HG03045 (cell line): ENCODE measurements around the gene AP1M2.
"Not testable (repeated sequence)": the region's sequence is repeated elsewhere in the genome, so short reads cannot be mapped to it uniquely, and the experiment has no call there.

Source experiments
- ATAC-seq: cut with Tn5 transposase; IDR thresholded peaks from one replicate; pipeline ENCODE4 v1.9.1; 2021; ENCODE audit warnings: mild to moderate bottlenecking, moderate library complexity; ENCODE audit not compliant: unreplicated experiment

AP1M2 gene

GRCh38 chr19:10565567-10566407, 21.3 kb downstream of the AP1M2 start, which contains the start of gene KRI1:
TSS of gene KRI1 (minus strand) at chr19:10566010. CDS start at chr19:10565999, 11 bp downstream.
- peak; percentile 52 for ATAC-seq

DNA sequence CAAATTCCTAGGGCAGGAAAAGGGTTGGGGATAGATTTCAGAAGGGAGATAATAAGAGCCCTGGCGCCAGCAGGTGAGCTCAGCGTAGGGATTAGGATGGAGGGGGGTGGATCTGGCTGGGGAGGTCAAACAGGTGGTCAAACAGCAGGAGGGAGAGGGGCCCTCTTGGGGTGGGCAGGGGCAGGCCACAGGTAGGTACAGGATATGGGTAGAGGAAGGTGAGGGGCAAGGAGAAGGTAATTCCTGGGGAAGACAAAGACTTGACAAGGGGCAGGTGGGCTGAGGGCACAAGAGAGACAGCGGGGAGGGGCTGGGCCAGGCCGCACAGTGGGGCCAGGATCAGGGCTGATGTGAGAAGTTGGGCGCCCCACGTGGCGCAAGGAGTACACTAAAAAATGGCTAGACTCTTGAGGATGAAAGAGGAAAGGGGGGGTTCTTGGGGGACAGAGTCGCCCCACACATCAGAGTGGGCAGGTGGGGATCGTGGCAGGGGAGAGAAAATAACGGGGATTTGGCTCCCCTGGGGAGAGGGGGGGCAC, 22.0 kb downstream of the AP1M2 start:
- no peak for ATAC-seq

DNA sequence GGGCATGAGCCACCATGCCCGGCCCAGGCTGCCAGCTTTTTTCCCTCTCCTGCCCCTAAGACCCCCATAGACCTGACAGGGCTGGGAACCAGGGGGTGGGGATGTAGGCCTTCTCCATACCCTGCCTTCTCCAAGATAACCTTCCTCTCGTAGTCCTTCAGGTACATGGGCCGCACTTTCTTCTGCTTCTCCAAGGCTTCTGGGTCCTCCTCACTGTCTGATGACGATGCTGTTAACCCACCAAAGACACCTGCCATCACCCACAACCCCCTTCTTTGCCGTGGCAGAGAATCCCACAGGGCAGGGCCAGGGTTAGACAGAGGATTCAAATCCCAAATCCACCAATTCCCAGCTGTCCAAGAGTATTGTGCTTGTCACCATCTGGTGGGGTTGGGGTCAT, 24.5 kb downstream of the AP1M2 start:
- ATAC-seq: no peak

DNA sequence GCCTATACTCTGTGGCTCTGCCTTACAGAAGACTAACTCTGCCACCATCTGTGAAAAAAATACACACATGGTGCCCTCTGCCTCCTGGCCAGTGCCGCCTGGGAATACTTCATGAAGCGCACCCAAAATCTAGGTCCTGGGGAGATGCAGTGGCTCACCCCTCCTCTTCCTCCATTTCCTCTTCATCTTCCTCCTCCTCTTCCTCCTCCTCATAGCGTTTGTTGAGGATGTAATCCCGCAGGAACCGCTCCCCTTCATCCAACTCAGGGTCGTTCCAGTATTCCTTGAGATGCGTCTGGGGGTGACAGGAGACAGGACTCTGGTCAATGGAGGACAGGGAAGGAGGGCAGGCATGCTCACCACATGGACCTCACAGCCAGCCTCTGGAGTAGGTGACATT, 27.0 kb downstream of the AP1M2 start:
- ATAC-seq: no peak

DNA sequence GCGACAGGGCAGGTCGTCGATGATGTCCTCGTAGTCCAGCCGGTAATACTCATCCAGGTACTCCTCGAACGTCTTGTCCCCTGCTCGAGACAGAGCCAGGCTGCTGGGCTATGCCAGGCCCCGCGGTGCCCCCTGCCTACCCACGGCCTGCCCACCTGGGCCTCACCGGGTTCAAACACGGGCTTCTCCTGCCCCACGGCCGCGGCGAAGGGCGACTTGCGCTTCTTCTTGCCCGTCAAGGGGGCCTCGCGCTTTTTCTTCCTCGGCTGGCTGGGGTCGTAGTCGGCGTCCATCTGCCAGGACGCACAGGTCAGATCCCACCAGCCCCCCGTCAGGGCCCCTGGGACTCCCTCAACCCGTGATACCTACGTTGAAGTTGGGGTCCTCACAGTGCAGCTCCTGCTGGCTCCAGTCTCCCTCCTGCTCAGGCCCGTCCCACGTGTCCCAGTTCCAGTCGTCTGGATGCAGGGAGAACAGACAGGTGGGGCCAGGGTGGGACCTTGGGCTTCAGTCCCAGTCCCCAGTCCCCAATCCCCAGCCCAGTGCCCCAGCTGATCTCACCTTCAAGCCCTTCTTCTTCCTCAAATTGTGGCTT, 29.4 kb downstream of the AP1M2 start:
- no peak for ATAC-seq

DNA sequence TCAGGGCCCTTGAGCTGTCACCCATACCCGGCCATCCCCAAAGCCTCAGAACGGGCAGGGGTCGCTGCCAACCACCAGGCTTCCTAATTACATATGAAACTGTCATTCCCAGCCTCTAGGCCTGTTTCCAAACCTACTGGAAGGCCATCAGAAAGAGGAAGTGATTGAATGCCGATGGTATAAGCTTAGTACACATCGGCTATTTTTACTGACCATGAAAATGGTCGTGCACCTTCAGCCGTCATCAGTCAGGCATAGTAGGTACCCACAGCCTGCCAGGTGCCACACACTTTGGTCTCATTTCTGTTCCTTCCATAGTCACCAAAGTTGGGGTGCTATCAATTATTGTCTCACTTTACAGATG, 31.5 kb downstream of the AP1M2 start:
- no peak for ATAC-seq

DNA sequence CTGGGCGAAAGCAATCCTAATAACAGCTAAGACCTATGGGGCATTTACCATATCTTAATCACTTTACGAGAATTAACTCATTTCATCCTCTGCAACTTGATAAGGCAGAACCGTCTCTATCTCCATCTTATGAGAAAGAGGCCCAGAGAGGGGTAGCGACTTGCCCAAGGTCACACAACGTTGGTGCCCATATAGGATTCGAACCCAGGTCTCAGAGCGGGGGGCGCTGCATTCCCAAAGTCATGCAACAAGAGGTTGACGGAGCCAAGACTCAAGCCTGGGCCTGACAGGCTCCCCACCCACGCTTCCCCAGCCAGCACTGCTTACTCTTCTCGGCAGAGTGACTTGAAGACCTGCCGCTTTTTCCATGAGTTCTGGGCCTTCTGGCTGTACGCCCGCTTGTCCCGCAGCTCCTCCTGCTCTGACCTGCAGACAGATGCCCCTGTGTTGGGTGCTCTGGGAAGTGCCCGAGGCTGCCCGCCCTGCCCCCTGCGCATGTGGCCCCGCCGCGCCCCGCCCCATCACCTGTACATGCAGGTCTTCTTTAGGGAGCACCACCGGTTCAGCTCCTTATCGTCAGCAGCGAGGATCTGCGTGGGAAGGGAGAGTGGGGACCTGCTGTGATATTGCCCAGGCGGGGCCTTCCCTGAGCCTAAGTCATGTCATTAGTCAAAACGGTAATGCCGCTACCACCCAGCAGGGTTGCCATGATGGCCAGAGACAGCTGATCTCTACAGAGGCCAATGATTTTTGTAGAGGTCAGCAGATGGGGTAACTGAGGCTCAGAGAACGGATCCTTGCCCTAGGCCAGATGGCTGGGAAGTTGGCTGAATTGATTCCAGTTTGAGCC, 32.1 kb downstream of the AP1M2 start:
- no peak for ATAC-seq

- no peak for ATAC-seq
Measured at GRCh38 chr19:10553943-10554381, 33.1 kb downstream of the AP1M2 start.

- no peak for ATAC-seq
Measured at GRCh38 chr19:10553087-10553667, 33.9 kb downstream of the AP1M2 start.

GRCh38 chr19:10552510-10553053, 34.5 kb downstream of the AP1M2 start:
- ATAC-seq: no peak

- no peak for ATAC-seq
Measured at GRCh38 chr19:10551698-10552301, 35.3 kb downstream of the AP1M2 start.

DNA sequence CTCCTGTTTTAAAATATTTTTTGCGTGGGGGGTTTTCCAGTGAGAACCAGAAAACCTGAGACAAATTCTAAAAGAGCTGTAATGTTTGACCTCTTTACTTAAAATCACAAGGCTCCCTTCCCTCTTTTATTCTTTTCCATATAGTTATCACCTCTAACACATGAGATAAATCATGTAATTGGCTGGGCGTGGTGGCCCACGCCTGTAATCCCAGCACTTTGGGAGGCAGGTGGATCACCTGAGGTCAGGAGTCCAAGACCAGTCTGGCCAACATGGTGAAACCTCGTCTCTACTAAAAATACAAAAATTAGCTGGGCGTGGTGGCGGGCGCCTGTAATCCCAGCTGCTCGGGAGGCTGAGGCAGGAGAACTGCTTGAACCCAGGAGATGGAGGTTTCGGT, 36.1 kb downstream of the AP1M2 start:
- not testable (repeated sequence) for ATAC-seq

DNA sequence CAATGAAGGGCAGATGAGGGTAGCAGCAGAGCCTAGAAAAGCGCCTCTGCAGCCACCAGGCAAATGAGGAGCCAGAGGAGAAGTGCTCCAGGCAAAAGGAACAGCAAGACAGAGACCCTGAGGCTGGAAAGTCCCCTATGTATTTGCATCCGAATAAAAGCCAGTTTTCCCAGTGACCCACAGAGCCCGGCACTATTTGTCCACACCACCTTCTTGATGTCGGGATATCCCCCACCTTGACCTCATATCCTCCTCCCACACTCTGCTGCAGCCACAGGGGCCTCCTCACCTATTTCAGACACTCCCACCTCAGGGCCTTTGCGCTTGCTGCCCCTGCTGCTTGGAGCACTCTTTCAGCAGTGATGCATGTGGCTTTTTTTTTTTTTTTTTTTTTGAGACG, 36.8 kb downstream of the AP1M2 start:
- ATAC-seq: no peak

DNA sequence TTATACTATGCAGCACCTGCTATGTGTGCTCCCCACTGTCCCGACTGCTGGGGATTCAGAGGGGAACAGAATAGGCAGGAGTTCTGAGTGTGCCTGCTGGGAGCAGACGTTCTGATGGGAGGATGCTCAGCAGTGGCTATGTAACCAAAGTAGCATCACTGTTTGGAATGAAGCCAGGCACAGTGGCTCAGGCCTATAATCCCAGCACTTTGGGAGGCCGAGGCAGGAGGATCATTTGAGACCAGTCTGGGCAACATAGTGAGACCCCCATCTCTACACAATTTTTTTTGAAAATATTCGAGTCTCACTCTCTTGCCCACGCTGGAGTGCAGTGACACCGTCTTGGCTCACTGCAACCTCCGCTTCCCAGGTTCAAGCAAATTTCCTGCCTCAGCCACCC, 37.4 kb downstream of the AP1M2 start:
- ATAC-seq: no peak

GRCh38 chr19:10548746-10549276, 38.3 kb downstream of the AP1M2 start:
- no peak for ATAC-seq

DNA sequence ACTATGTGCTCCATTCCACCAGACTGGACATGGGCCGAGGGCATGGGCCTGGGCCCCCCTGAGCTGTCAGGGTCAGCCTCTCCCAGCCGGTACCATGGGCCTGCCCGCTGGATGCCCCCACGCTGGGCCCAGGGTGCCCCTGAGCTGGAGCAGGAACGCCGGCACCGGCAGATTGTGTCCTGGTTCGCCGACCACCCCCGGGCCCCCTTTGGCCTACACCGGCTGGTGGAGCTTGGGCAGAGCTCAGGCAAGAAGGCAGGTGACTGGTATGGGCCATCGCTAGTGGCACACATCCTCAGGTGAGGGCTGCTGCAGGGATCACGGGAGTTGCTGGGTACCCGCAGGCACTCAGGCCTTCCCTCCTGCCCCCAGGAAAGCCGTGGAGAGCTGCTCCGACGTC, 40.3 kb downstream of the AP1M2 start:
- no peak for ATAC-seq

- no peak for ATAC-seq
Measured at GRCh38 chr19:10544753-10545251, 42.3 kb downstream of the AP1M2 start.

- no peak for ATAC-seq
Measured at GRCh38 chr19:10544242-10544752, 42.8 kb downstream of the AP1M2 start.

DNA sequence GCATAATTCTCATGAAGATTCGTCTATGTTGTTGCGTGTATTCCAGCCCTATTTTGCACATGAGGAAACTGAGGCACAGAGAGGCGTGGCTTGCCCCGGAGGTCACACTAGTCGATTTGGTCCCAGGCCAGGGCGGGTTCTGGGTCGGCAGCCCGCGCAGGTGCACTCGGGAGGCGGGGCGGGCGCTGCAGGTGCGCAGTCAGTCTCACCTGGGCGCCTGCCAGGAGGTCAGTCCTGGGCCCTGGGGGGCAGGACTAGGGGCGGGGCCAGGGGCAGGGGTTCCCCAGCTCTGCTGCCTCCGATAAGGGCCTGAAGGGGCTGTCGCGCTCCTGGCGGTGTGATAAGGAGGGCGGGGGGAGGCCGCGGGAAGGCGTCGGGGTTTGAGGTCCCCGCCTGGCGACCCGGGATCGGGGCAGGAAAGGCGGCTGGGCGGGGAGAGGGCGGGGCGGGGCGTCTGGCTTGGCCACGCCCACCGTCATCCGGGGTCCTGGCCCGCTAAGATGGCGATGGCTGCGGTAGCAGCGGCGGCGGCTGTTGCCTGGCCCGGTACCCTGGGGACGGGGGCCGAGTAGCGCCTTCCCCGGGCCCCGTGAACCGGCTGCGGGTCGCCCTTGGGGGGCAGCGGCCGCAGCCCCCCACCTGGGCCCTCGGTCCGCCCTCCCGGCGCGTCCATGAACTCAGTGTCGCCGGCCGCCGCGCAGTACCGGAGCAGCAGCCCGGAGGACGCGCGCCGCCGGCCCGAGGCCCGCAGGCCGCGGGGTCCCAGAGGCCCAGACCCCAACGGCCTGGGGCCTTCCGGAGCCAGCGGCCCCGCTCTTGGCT, 43.5 kb downstream of the AP1M2 start, which contains the start of gene ATG4D:
Gene ATG4D (plus strand): TSS at position 485 of the 822 bp plus-strand sequence. CDS start 187 bp downstream, at position 672.
- ATAC-seq: peak; percentile 76
